GM10847 (cell line): ENCODE results near the gene LINGO3.
A peak's percentile ranks its signal among the peaks of the same experiment; 100 is the strongest.

Source experiments
- POLR2A ChIP-seq: IDR thresholded peaks from 2 replicates; pipeline ENCODE4 v1.6.1; 2011; ENCODE audit not compliant: insufficient read length; ENCODE audit errors: extremely low read depth

The LINGO3 gene

DNA sequence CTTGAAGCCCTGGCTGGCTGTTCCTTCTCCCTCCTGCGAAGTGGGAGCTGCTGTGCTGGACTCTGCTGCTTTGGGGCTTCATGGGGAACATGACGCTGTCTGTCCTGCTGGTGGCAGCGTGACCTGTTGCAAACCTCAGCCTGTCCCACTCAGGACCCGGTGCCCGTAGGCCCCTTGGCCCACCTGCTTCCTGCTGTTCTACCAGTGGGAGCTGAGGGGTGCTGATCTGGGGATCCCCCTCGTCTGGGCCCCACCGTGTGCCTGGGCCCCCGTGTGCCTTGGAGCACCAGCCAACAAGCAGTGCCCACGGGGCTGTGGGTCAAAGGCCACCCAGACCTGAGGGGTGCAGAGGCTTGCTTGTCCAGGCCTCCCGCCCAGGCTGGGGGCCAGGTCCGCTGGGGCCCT lies 25.9 kb upstream of the LINGO3 start:
- no peak for TF ChIP-seq POLR2A

DNA sequence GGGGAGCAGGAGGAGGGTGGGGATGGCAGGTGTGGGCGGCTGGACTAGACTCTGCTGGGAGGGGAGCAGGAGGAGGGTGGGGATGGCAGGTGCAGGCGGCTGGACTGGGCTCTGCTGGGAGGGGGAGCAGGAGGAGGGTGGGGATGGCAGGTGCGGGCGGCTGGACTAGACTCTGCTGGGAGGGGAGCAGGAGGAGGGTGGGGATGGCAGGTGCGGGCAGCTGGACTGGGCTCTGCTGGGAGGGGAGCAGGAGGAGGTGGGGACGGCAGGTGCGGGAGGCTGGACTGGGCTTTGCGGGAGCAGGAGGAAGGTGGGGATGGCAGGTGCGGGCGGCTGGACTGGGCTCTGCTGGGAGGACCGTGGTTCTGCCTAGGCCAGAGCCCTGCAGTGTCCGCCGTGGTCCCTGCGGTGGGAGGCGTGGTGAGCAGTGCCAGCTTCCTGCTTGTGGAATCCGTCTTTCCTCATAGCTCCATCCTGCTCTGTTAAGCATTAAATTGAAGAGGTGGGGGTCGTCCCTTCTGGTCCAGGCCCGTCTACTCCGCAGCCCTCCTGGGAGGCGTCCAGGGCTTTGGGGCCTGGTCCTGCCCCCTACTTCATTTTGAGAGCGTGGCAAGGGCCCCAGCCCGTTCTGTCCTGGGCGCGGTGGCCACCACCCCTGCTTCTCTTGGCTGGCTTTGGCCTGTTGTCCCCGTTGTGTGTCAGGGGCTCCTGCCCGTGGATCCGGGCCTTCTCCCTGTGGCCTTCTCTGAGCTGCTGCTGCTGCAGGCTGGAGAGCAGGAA lies 25.3 kb upstream of the LINGO3 start:
- TF ChIP-seq POLR2A: no peak

DNA sequence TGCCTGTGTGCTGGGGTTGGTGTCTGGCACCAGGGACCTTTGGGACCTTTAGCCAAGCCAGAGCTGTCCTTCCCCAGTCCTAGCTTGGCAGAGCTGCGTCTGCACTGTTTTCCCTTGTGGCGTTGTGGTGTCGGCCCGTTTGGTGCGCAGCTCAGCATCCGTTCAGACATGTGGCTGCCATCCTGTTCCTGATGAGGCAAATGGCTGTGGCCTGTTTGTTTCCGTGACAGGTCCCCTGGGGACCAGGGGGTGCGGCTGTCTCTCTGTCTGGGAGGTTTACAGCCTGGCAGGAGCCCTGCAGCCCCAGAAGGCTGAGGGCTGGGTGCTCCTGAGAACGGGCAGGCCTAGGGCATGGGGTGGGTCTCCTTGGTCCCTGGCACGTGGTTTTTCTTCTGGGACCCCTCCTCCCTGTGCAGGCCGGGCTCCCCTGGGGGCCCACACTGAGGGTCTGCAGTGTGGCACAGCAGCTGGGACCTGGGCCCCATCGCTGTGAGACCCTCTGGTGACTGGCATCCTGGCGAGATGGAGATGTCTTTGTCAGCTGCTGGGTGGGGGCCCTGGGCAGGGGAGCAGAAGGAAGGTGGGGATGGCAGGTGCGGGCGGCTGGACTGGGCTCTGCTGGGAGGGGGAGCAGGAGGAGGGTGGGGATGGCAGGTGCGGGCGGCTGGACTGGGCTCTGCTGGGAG lies 24.5 kb upstream of the LINGO3 start:
- peak; percentile 4 for TF ChIP-seq POLR2A

DNA sequence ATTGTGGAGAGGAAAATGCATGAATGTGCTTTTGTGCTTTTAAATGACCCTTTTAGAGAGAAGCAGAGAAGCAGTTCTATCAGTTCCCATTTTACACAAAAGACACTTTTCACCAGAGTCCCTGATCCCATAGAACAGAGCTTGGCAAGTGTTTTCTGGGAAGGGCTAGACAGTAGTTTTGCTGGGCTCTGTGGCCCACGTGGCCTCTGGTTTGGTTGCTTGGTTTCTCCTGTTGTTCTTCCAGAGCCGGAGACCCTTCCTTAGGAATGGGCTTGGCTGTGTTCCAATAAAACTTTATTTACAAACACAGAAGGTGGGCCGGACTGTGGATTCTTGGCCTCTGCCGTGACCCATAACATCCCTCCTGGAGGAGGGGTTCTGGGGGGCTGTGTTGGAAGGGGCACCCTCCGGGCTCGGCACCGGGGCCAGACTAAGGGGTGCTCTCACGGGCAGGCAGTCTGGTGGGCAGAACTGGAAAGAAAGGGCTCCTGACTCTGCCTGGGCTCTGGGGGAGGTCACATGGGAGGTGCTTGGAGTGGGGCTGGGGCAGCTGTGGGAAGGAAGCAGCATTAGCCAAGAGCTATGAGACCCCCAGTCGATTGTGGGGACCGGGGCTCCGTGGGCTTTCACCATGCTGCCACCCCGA lies 23.8 kb upstream of the LINGO3 start:
- TF ChIP-seq POLR2A: no peak

DNA sequence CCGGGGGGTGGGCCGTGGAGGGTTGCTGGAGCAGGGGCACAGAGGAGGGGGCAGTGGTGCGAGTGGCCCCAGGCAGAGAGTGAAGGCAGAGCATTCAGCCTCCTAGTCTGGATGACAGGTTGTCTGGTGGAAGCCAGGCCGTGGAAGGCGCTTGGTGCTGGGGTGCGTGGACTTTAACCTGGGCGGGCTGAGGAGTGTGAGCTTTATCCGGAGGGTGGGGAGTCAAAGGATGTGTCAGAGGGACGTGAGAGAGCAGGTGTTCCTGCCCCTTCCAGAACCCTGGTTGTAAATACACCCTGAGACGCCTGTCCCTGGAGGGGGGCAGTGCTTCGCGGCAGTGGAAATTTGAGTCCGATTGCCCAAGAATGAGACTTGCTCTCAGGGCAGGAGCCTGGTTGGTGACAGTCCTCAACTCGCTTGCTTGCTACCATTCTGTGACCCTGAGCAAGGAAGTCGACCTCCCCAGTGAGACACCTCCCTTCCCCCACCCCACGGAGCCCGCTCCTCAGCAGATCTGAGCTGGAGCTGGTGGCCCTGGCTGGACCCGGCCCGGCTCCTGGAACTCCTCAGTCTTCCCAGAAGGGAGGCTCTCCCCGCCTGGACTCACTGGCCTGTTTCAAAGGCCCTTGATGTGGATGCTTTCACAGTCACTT lies 22.8 kb upstream of the LINGO3 start:
- no peak for TF ChIP-seq POLR2A

DNA sequence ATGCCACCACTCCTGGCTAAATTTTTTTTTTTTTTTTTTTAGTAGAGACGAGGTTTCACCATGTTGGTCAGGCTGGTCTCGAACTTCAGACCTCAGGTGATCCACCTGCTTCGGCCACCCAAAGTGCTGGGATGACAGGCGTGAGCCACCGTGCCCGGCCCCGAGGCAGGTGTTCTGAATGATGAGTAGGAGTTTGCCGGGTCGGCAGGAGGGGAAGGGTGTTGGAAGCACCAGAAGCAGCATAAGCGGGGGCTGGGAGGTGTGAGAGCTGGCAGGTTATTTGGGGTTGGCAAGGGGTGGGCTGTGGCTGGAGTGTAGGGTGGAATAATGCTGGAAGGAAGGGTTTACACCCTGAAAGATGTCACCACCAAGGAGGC lies 22.3 kb upstream of the LINGO3 start:
- no peak for TF ChIP-seq POLR2A

DNA sequence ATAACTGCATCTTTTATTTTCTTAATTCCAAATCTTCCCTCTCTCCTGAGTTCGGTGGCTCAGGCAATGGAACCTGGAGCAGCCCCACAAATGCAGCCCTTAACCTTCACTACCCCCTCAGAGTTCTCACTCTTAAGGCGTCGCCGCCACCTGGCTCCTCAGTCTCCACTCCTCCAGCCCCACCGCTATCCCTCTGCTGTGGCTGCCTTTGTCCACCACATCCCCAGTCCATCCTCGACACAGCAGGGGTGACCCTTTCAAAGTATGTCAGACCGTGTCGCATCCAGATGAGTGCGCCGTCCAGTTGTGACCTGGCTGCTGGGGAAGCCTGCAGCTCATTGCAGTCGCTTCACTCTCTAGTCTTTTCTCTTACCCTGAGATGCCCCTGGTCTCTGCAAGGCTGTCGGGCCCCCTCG lies 21.6 kb upstream of the LINGO3 start:
- TF ChIP-seq POLR2A: no peak

DNA sequence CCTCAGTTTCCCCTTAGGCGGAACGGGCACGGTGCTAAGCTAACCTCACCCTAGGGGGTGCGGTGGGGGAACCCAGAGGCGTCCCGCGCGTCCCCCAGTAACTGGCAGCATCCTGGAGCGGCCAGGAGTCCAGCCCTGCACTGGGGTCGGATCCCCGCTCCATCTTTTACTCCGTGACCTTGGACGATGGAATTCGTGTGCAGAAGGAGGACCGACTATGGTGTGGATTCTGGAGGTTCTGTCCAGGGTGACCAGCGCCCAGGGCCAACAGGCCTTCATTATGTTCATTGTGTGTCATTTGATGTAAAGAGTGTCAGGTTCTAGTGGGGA lies 21.2 kb upstream of the LINGO3 start:
- TF ChIP-seq POLR2A: no peak

DNA sequence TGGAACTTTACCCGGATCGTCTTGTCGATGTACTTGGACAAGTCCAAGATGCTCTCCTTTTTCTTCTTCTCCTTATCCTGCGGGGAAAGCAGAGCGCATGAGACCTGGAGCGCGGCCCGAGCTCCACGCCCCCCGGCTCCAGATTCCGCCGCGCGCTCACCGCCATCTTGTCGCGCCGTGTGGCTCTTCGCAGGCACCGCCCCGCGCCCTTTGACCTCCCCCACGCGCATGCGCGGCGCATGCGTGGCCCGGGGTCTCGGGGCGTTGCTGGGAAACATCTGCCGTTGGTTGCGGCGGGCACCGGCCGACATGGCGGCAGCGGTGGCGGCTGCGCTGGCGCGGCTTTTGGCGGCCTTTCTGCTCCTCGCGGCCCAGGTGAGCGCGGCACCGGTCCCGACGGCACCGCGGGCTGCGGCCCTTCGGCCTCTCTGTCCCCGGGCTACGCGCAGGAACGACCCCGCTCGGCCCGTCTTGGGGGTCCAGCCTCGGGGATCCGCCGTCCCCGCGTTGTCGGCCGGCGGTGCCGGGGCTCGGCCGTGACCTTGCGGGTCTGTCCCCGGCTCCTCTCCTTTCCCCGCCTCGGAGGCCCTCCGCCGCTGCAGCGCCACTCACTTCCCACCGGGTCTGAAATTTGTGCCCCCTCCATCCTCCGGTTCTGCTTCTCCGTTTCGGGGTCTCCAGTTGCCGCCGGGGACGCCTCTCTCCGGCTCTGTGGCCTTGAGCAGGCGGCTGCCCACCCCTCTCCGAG lies 20.6 kb upstream of the LINGO3 start, which contains the start of the genes LSM7 and SPPL2B:
TSS of gene LSM7 (minus strand) at position 186 of the 748 bp plus-strand sequence. CDS start at position 166, 20 bp downstream.
TSS of gene SPPL2B (plus strand) at position 284 of the 748 bp plus-strand sequence. CDS start at position 310, 26 bp downstream.
- peak; percentile 94 for TF ChIP-seq POLR2A

DNA sequence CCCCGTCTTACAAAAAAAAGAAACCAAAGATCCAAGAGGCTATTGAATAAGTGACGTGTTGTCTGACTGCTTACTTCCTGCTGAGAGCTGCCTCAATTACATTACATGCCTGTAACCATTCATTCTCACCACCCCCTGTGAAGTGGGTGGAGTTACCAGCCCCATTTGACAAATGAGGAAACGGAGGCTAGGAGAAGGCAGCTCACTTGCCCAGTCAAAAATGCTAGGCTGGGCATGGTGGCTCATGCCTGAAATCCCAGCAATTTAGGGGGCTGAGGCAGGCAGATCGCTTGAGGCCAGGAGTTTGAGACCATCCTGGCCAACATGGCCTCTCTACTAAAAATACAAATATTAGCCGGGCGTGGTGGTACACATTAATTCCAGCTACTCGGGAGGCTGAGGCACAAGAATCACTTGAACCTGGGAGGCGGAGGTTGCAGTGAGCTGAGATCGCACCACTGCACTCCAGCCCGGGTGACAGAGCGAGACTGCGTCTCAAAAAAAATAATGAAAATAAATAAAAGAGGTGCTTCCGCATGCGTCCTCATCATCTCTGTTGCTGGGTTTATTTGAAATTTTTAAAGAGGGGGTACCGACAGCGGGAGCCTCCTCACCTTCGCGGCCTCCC lies 19.9 kb upstream of the LINGO3 start:
- no peak for TF ChIP-seq POLR2A

DNA sequence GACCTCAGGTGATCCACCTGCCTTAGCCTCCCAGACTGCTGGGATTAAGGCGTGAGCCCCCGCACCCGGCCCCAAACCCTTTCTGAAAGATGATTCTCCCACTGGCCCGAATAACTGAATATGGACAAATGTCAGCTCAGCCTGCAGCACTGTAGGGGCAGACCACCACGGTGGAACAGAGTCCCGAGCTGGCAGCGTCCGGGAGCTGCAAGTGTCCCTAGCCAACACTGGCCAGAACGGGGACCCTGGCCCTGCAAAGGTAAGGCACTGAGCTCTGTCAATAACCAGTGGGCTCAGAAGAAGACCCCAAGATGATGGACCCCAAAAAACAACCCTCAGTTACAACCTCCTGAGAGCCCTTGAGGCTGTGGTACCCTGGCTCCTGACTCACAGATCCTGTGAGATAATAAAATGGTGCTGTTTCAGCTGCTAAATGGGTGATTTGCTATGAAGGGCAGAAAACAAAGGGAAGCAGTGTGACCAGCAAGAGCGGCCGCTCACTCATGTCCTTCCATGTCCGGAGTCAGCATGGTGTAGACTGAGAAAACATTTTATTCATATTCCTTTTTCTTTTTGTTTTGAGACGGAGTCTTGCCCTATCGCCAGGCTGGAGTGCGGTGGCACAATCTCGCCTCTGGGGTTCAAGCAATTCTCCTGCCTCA lies 18.9 kb upstream of the LINGO3 start:
- no peak for TF ChIP-seq POLR2A

DNA sequence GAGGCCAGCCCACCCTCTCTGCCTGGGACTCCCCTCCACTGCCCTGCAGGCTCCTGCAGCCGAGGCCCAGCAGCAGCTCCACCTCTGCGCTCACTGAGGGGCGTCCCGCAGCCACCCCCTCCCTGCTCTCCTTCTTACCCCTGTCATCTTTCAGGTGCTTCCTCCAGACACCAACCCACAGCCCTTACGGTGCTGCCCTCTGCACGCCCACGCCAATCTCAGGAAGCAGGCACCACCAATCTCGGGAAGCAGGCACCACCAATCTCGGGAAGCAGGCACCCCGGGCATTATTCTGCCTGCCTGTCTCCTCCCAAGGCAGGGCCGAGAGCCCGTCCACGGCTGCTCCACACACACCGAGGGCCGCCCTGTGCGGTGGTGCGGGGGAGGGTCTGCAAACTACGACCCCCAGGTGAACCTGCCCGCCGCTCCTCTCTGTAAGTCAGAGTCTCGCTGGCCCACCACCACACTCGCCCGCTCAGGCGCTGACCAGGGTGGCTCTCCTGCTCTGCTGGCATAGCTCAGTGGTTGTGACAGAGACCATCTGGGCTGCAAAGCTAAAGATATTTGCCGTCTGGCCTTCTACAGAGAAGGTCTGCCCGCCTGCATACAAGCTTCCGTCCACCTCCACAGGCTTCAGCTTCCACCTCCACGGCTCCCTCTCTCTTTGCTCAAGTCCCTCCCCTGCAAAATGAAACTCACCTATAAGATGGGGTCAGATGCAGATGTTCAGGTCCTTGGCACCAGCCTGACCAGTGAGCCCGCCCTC lies 17.5 kb upstream of the LINGO3 start:
- TF ChIP-seq POLR2A: no peak
